Fibroblast of pulmonary artery (primary cell): ENCODE results near the gene DPP8.
"Not testable (repeated sequence)": the region's sequence is repeated elsewhere in the genome, so short reads cannot be mapped to it uniquely, and the experiment has no call there.

ENCODE experiments used
- DNase-seq: peaks from one replicate; pipeline ENCODE4 v3.0.0-alpha.2; 2010; ENCODE audit warnings: low read depth
- H3K4me3 ChIP-seq: replicated peaks from 2 replicates; pipeline ENCODE4 v1.5.1; 2011; ENCODE audit warnings: low read depth, mild to moderate bottlenecking, control low read depth, low read length, moderate library complexity
- TF ChIP-seq, protein P1 (sequence below): IDR thresholded peaks from 2 replicates; pipeline ENCODE4 v1.5.1; 2011; ENCODE audit warnings: mild to moderate bottlenecking, control low read depth, low read length, inconsistent platforms; ENCODE audit errors: missing control alignments

The DPP8 gene

DNA sequence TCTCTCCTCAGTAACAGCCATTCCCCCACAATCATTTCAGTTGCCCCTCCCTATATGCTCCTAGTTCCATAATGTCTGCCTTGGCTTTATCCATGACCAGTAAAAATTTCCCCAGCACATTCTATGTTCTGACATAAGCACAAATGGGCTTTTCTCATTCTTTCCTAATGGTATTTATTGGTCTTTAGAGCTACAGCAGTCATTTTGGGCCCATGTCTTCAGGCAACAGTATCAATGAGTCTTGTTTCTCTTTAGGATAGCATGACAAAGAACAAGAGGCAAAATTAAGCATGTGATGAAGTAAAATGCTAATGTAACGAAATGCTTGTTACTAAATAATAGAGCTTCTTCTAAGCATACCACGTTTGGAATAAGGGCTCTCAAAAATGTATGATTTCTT lies 8.2 kb downstream of the DPP8 start:
- TF ChIP-seq, protein P1, sequence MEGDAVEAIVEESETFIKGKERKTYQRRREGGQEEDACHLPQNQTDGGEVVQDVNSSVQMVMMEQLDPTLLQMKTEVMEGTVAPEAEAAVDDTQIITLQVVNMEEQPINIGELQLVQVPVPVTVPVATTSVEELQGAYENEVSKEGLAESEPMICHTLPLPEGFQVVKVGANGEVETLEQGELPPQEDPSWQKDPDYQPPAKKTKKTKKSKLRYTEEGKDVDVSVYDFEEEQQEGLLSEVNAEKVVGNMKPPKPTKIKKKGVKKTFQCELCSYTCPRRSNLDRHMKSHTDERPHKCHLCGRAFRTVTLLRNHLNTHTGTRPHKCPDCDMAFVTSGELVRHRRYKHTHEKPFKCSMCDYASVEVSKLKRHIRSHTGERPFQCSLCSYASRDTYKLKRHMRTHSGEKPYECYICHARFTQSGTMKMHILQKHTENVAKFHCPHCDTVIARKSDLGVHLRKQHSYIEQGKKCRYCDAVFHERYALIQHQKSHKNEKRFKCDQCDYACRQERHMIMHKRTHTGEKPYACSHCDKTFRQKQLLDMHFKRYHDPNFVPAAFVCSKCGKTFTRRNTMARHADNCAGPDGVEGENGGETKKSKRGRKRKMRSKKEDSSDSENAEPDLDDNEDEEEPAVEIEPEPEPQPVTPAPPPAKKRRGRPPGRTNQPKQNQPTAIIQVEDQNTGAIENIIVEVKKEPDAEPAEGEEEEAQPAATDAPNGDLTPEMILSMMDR: no peak
- no peak for DNase-seq

DNA sequence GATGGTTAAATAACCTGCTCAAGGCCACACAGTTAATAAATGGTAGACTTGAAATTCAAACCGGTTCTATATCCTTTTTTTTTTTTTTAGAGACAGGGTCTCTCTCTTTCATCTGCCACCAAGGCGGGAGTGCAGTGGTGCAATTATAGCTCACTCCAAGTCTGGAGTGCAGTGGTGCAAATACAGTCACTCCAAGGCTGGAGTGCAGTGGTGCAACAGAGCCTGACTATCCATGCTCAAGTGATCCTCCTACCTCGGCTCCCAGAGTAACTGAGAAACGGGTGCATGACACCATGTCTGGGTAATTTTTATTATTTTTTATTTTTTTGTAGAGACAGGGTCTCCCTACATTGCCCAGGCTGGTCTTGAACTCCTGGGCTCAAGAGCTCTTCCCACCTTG lies 23.4 kb downstream of the DPP8 start:
- DNase-seq: no peak
- no peak overlapping the region for H3K4me3 ChIP-seq
- TF ChIP-seq, protein P1: no peak

More for the DNA sequence above, 8.2 kb downstream of the DPP8 start:
- H3K4me3 ChIP-seq: no peak overlapping the region

DNA sequence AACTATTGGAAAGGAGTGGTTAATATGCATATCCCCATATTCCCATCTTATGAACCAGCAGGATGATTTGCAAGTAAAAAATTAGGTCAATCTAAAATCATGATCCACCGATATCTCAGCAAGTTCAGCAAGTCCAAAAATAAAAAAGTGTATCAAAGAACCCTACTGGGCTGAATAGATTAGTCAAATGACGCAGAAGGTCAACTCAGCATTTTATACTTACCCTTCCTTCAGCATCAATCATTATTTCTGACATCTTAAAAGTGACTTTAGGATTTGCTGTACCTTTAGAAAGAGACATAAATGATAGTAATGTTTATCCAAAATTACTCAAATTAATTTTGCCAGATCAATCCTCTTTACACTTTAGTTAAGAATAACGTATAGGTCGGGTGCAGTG lies 32.6 kb downstream of the DPP8 start:
- no peak overlapping the region for H3K4me3 ChIP-seq
- DNase-seq: no peak
- TF ChIP-seq, protein P1: no peak

DNA sequence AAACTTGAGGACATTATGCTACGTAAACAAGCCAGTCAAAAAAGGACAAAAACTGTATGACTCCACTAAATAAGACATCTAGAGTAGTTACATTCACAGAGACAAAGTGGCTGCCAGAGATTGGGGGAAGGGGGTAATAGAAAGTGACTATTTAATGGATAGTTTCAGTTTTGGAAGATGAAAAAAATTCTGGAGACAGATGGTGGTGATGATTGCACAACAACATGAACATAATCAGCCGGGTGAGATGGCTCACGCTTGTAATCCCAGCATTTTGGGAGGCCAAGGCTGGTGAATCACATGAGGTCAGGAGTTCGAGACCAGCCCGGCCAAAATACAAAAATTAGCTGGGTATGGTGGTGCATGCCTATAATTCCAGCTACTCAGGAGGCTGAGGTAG lies 40.6 kb downstream of the DPP8 start:
- TF ChIP-seq, protein P1: no peak
- DNase-seq: peak; percentile 77
- H3K4me3 ChIP-seq: no peak overlapping the region

DNA sequence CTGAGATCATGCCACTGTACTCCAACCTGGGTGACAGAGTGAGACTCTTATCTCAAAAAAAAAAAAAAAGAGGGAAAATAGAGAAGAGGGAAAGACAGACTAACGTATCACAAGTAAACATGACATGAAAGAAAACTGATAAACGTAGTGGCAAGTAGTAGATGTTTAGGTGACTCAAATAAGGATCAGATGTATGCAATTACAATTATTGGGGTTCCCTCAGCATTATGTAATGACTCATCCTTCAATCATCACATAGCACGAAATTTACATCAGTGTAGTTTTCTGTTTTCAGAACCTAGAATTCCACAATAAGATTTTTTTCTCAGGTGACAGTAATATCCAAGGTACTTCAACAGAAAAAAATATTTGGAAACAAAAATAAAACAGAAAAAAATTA lies 46.6 kb downstream of the DPP8 start:
- DNase-seq: no peak
- TF ChIP-seq, protein P1: no peak
- H3K4me3 ChIP-seq: no peak overlapping the region

DNA sequence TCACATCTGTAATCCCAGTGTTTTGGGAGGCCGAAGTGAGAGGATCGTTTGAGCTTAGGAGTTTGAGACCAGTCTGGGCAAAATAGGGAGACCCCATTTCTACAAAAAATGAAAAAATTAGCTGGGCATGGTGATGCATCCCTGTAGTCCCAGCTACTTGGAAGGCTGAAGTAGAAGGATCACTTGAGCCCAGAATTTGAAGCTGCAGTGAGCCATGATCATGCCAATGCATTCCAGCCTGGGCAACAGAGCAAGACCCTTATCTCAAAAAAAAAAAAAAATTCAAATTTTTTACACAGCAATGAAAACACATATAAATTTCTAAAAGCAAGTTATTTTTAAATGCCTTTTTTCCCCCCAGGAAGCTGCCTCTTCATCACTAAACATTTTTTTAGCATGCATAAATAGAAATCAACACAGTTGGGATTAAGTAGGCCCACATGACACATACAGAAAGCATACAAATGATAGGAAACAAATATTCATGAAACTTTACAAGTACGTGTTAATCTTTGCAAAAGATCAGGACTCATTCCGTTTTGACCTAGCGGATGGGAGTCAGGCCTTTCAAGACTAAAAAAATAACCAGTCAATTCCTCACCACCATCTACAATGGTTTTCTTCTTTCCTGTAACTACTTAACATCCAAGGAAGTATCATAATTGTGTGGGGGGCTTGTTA lies 49.1 kb downstream of the DPP8 start:
- no peak overlapping the region for H3K4me3 ChIP-seq
- TF ChIP-seq, protein P1: no peak
- no peak for DNase-seq

DNA sequence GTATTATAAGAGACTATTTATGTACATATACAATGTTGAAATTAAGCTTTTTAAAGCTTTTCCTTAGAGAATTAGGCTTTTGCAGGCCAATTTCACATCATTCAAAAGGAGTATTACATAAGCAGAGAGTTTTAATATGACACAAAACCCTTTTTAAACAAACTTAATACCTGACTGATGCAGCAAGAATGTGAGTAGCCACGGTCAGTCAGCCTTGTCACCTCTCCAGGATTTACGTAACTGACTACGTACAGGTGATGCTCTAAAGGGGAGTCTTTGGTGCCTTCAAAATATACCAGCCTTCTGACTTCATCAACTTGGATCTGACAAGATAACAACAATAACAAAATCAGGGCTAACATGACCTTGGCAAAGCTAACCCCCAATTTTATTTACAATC lies 50.6 kb downstream of the DPP8 start:
- H3K4me3 ChIP-seq: no peak overlapping the region
- TF ChIP-seq, protein P1: no peak
- no peak for DNase-seq

DNA sequence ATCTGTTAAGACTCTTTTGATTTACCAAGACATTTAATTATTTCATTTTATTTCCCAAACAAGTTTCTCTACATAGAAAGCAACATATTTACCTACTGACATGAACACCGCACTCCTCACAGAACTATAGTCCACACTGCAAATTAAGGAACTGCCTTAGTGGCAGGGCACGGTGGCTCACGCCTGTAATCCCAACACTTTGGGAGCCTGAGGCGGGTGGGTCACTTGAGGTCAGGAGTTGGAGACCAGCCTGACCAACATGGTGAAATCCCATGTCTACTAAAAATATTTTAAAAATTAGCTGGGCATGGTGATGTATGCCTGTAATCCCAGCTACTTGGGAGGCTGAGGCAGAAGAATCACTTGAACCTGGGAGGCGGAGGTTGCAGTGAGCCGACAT lies 54.4 kb downstream of the DPP8 start:
- H3K4me3 ChIP-seq, DNase-seq: not testable (repeated sequence)
